GM23338 (cell line): ENCODE data around the gene TNIP3. TPM values are rescaled to one million over a fixed set of nuclear protein-coding genes. Genes with fewer than 3 reads are reported as not detected.

Experiments used
- ATAC-seq: fragments of 200-7000 bp; cut with Tn5 transposase; 3 replicates; pipeline ENCODE4 v1.9.1; 2020
- DNase-seq: peaks from one replicate; pipeline ENCODE4 v3.0.0-alpha.2; 2015; ENCODE audit warnings: low spot score
- H2AFZ ChIP-seq: fragments of 200-600 bp; sonication (generic); 2 replicates; pipeline ENCODE4 v1.8.0; 2016; ENCODE audit warnings: antibody characterized with exemption, mild to moderate bottlenecking, moderate library complexity
- H3F3A ChIP-seq: fragments of 200-600 bp; sonication (generic); replicated peaks from 2 replicates; pipeline ENCODE4 v1.8.0; 2017; ENCODE audit warnings: antibody characterized with exemption, mixed run types, low read depth
- H3K27ac ChIP-seq: fragments of 200-600 bp; sonication (generic); 2 replicates; pipeline ENCODE4 v1.6.1; 2016; ENCODE audit warnings: low read depth
- H3K27me3 ChIP-seq: fragments of 200-600 bp; sonication (generic); 2 replicates; pipeline ENCODE4 v1.8.0; 2016; ENCODE audit warnings: mild to moderate bottlenecking, mixed run types, moderate library complexity; ENCODE audit not compliant: insufficient read depth
- H3K36me3 ChIP-seq: fragments of 200-600 bp; sonication (generic); 2 replicates; pipeline ENCODE4 v1.8.0; 2016; ENCODE audit warnings: mild to moderate bottlenecking; ENCODE audit not compliant: insufficient read depth
- H3K4me1 ChIP-seq: fragments of 200-600 bp; sonication (generic); 2 replicates; pipeline ENCODE4 v1.8.0; 2016; ENCODE audit warnings: mild to moderate bottlenecking, moderate library complexity; ENCODE audit not compliant: insufficient read depth
- H3K4me2 ChIP-seq: fragments of 200-600 bp; sonication (generic); 2 replicates; pipeline ENCODE4 v1.7.1; 2017; ENCODE audit warnings: mixed run types
- H3K4me3 ChIP-seq: fragments of 200-600 bp; sonication (generic); 2 replicates; pipeline ENCODE4 v1.6.1; 2016; ENCODE audit warnings: mixed run types
- H3K79me2 ChIP-seq: fragments of 200-600 bp; sonication (generic); replicated peaks from 2 replicates; pipeline ENCODE4 v1.8.0; 2017; ENCODE audit warnings: mild to moderate bottlenecking; ENCODE audit not compliant: insufficient read depth
- H3K9me2 ChIP-seq: fragments of 200-600 bp; sonication (generic); 2 replicates; pipeline ENCODE4 v1.8.0; 2017; ENCODE audit not compliant: insufficient read depth
- H4K20me1 ChIP-seq: fragments of 200-600 bp; sonication (generic); replicated peaks from 2 replicates; pipeline ENCODE4 v1.8.0; 2017; ENCODE audit warnings: mild to moderate bottlenecking; ENCODE audit not compliant: insufficient read depth
- H3K27ac Mint-ChIP-seq: 2 replicates; pipeline ENCODE4 v1.8.0; 2020; ENCODE audit warnings: inconsistent platforms, mild to moderate bottlenecking, moderate library complexity, mixed read lengths
- H3K27me3 Mint-ChIP-seq: 3 replicates; pipeline ENCODE4 v1.8.0; 2022; ENCODE audit warnings: low read depth, mild to moderate bottlenecking, moderate library complexity, mixed read lengths, inconsistent platforms; ENCODE audit not compliant: insufficient read depth, poor library complexity
- H3K36me3 Mint-ChIP-seq: 3 replicates; pipeline ENCODE4 v1.8.0; 2021; ENCODE audit warnings: low read depth, mild to moderate bottlenecking, inconsistent platforms, moderate library complexity, mixed read lengths
- H3K4me1 Mint-ChIP-seq: 3 replicates; pipeline ENCODE4 v1.8.0; 2020; ENCODE audit warnings: mild to moderate bottlenecking, inconsistent platforms, mixed read lengths
- H3K4me3 Mint-ChIP-seq: 3 replicates; pipeline ENCODE4 v1.8.0; 2021; ENCODE audit warnings: moderate library complexity, mild to moderate bottlenecking, inconsistent platforms, mixed read lengths
- H3K9me3 Mint-ChIP-seq: 3 replicates; pipeline ENCODE4 v1.8.0; 2020; ENCODE audit warnings: moderate library complexity, mild to moderate bottlenecking, inconsistent platforms, mixed read lengths
- EZH2 ChIP-seq: fragments of 200-600 bp; sonication (generic); IDR thresholded peaks from one replicate; pipeline ENCODE4 v1.8.0; 2017; ENCODE audit warnings: antibody characterized with exemption, mild to moderate bottlenecking, low read depth; ENCODE audit not compliant: unreplicated experiment
- JUNB ChIP-seq: IDR thresholded peaks from one replicate; pipeline ENCODE4 v1.6.1; 2016; ENCODE audit warnings: antibody characterized with exemption; ENCODE audit not compliant: unreplicated experiment
- ZNF114 ChIP-seq: fragments of 250-450 bp; sonication (Bioruptor Pico); IDR thresholded peaks from 2 replicates; pipeline ENCODE4 v1.5.0; 2020; ENCODE audit warnings: mild to moderate bottlenecking, moderate library complexity
- polyA plus RNA-seq: library from polyadenylated mRNA; unstranded; fragments of >200 nt; fragmentation: Nextera tagmentation; extraction: Ambion mirVana; gene quantifications from 2 replicates; pipeline ENCODE4 v1.2.1, GENCODE V29; 2016
- total RNA-seq: library from RNA; depleted of rRNA; stranded (reverse); fragments of >200 nt; shearing (Covaris generic); gene quantifications from 2 replicates; pipeline ENCODE4 v1.2.3, GENCODE V29; 2014
- TF ChIP-seq, protein P1 (sequence below): fragments of 250-450 bp; sonication (Bioruptor Pico); IDR thresholded peaks from 2 replicates; pipeline ENCODE4 v1.5.0; 2020; ENCODE audit warnings: mild to moderate bottlenecking, moderate library complexity
- TF ChIP-seq, protein P2 (sequence below): IDR thresholded peaks from one replicate; pipeline ENCODE4 v1.6.1; 2018; ENCODE audit warnings: antibody characterized with exemption; ENCODE audit not compliant: unreplicated experiment

TNIP3 gene
- total and polyA plus RNA-seq, 2 experiments from 2014 or later = not detected

DNA sequence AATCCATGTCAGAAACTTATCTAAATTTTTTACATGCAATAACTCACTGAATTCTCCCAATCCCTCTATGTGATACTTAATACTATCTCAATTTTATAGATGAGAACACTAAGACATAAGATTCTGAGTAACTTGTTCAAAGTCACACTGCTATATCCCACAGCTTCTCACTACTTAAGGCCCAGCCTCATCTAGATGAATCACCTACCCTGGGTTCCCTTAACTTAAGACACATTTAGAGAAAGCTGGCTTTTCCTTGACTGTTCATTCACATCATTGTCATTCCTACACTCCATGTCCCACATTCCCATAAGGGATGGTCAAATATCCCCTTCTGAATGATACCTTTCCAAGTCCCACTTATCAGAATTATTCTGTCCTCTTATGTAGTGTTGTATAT is 21.0 kb downstream of the TNIP3 start:
- Mint-ChIP-seq H3K4me3 (no peak overlapping the region), H3K4me1 (no peaks in the 10 kb centered on the region), H3K36me3 (no peaks in the 10 kb centered on the region), H3K9me3 (no peaks in the 10 kb centered on the region), H3K27ac (no peak overlapping the region), H3K27me3 (no peaks in the 10 kb centered on the region)
- no peaks in the 10 kb centered on the region for H3K4me1 ChIP-seq
- no peaks in the 10 kb centered on the region for H3K9me2 ChIP-seq
- no peak overlapping the region for H2AFZ ChIP-seq
- ATAC-seq = no peak
- H3K79me2 ChIP-seq = no peaks in the 10 kb centered on the region
- TF ChIP-seq, protein P1, sequence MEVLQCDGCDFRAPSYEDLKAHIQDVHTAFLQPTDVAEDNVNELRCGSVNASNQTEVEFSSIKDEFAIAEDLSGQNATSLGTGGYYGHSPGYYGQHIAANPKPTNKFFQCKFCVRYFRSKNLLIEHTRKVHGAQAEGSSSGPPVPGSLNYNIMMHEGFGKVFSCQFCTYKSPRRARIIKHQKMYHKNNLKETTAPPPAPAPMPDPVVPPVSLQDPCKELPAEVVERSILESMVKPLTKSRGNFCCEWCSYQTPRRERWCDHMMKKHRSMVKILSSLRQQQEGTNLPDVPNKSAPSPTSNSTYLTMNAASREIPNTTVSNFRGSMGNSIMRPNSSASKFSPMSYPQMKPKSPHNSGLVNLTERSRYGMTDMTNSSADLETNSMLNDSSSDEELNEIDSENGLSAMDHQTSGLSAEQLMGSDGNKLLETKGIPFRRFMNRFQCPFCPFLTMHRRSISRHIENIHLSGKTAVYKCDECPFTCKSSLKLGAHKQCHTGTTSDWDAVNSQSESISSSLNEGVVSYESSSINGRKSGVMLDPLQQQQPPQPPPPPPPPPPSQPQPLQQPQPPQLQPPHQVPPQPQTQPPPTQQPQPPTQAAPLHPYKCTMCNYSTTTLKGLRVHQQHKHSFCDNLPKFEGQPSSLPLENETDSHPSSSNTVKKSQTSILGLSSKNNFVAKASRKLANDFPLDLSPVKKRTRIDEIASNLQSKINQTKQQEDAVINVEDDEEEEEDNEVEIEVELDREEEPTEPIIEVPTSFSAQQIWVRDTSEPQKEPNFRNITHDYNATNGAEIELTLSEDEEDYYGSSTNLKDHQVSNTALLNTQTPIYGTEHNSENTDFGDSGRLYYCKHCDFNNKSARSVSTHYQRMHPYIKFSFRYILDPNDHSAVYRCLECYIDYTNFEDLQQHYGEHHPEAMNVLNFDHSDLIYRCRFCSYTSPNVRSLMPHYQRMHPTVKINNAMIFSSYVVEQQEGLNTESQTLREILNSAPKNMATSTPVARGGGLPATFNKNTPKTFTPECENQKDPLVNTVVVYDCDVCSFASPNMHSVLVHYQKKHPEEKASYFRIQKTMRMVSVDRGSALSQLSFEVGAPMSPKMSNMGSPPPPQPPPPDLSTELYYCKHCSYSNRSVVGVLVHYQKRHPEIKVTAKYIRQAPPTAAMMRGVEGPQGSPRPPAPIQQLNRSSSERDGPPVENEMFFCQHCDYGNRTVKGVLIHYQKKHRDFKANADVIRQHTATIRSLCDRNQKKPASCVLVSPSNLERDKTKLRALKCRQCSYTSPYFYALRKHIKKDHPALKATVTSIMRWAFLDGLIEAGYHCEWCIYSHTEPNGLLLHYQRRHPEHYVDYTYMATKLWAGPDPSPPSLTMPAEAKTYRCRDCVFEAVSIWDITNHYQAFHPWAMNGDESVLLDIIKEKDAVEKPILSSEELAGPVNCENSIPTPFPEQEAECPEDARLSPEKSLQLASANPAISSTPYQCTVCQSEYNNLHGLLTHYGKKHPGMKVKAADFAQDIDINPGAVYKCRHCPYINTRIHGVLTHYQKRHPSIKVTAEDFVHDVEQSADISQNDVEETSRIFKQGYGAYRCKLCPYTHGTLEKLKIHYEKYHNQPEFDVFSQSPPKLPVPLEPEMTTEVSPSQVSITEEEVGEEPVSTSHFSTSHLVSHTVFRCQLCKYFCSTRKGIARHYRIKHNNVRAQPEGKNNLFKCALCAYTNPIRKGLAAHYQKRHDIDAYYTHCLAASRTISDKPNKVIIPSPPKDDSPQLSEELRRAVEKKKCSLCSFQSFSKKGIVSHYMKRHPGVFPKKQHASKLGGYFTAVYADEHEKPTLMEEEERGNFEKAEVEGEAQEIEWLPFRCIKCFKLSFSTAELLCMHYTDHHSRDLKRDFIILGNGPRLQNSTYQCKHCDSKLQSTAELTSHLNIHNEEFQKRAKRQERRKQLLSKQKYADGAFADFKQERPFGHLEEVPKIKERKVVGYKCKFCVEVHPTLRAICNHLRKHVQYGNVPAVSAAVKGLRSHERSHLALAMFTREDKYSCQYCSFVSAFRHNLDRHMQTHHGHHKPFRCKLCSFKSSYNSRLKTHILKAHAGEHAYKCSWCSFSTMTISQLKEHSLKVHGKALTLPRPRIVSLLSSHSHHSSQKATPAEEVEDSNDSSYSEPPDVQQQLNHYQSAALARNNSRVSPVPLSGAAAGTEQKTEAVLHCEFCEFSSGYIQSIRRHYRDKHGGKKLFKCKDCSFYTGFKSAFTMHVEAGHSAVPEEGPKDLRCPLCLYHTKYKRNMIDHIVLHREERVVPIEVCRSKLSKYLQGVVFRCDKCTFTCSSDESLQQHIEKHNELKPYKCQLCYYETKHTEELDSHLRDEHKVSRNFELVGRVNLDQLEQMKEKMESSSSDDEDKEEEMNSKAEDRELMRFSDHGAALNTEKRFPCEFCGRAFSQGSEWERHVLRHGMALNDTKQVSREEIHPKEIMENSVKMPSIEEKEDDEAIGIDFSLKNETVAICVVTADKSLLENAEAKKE (CRISPR knock-in tag) = no peak
- no peak for TF ChIP-seq JUNB
- no peaks in the 10 kb centered on the region for H3K36me3 ChIP-seq
- DNase-seq = no peak
- H3K4me2 ChIP-seq = no peak overlapping the region
- H3K27me3 ChIP-seq = no peaks in the 10 kb centered on the region
- no peak overlapping the region for H3K4me3 ChIP-seq
- no peaks in the 10 kb centered on the region for H3F3A ChIP-seq
- no peaks in the 10 kb centered on the region for H4K20me1 ChIP-seq
- no peak overlapping the region for H3K27ac ChIP-seq

GRCh38 chr4:121140716-121141460 is 23.2 kb downstream of the TNIP3 start:
- ATAC-seq (no peak), DNase-seq (no peak)
- Mint-ChIP-seq H3K4me3 (no peak overlapping the region), H3K36me3 (no peaks in the 10 kb centered on the region), H3K27me3 (peaks cover 2% of the 10 kb centered on the region), H3K9me3 (no peaks in the 10 kb centered on the region), H3K27ac (no peak overlapping the region), H3K4me1 (no peaks in the 10 kb centered on the region)
- no peak for TF ChIP-seq ZNF114 (CRISPR knock-in tag)
- TF ChIP-seq, protein P2, sequence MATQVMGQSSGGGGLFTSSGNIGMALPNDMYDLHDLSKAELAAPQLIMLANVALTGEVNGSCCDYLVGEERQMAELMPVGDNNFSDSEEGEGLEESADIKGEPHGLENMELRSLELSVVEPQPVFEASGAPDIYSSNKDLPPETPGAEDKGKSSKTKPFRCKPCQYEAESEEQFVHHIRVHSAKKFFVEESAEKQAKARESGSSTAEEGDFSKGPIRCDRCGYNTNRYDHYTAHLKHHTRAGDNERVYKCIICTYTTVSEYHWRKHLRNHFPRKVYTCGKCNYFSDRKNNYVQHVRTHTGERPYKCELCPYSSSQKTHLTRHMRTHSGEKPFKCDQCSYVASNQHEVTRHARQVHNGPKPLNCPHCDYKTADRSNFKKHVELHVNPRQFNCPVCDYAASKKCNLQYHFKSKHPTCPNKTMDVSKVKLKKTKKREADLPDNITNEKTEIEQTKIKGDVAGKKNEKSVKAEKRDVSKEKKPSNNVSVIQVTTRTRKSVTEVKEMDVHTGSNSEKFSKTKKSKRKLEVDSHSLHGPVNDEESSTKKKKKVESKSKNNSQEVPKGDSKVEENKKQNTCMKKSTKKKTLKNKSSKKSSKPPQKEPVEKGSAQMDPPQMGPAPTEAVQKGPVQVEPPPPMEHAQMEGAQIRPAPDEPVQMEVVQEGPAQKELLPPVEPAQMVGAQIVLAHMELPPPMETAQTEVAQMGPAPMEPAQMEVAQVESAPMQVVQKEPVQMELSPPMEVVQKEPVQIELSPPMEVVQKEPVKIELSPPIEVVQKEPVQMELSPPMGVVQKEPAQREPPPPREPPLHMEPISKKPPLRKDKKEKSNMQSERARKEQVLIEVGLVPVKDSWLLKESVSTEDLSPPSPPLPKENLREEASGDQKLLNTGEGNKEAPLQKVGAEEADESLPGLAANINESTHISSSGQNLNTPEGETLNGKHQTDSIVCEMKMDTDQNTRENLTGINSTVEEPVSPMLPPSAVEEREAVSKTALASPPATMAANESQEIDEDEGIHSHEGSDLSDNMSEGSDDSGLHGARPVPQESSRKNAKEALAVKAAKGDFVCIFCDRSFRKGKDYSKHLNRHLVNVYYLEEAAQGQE = no peak
- TF ChIP-seq EZH2 = no peak
- H3K9me2 ChIP-seq = no peaks in the 10 kb centered on the region
- no peak overlapping the region for H3K4me2 ChIP-seq
- H4K20me1 ChIP-seq = no peaks in the 10 kb centered on the region
- no peaks in the 10 kb centered on the region for H3F3A ChIP-seq
- H3K36me3 ChIP-seq = no peaks in the 10 kb centered on the region
- no peak overlapping the region for H3K27ac ChIP-seq
- H3K4me1 ChIP-seq = no peaks in the 10 kb centered on the region
- H3K27me3 ChIP-seq = no peaks in the 10 kb centered on the region
- H2AFZ ChIP-seq = no peak overlapping the region
- H3K79me2 ChIP-seq = no peaks in the 10 kb centered on the region
- H3K4me3 ChIP-seq = no peak overlapping the region
